ENCODE results near the gene CDK3. TPM values are rescaled to one million over a fixed set of nuclear protein-coding genes. Genes with fewer than 3 reads are reported as not detected.

CDK3 gene
- total and polyA plus RNA-seq, 2 of the 4 experiments (the other 2 are of a cell fraction): 0.72 to 8.8 TPM

- Histone ChIP-seq H3K36me3 (ENCODE audit: control insufficient read depth, insufficient read depth, low read length) (no peaks in the 10 kb centered on the region), H2AFZ (replicated peaks; ENCODE audit: low read length, poor library complexity) (no peak overlapping the region), H3K9me1 (ENCODE audit: insufficient read depth, low read length) (no peaks in the 10 kb centered on the region), H4K20me1 (ENCODE audit: insufficient read depth, low read length) (no peaks in the 10 kb centered on the region), H2AK9ac (replicated peaks; ENCODE audit: low read depth, low read length, poor library complexity) (no peak overlapping the region), H2BK120ac (ENCODE audit: low read depth, low read length) (no peak overlapping the region), H2BK15ac (ENCODE audit: low read depth, low read length) (no peak overlapping the region), H3K4me1 (ENCODE audit: control insufficient read depth, insufficient read depth, low read length) (peaks cover 7% of the 10 kb centered on the region), H2BK20ac (ENCODE audit: low read depth, low read length) (no peak overlapping the region), H3K9me3 (ENCODE audit: control insufficient read depth, insufficient read depth, low read length) (no peaks in the 10 kb centered on the region), H3K23ac (ENCODE audit: low read depth, low read length) (no peak overlapping the region), H3K18ac (ENCODE audit: low read depth, low read length) (no peak overlapping the region), H4K8ac (ENCODE audit: low read depth in 2 of 2, low read length in 2 of 2) (no peak overlapping the region), H3K9ac (ENCODE audit: low read depth, low read length) (no peak overlapping the region), H2AK5ac (ENCODE audit: low read depth, low read length) (no peak overlapping the region), H3K14ac (replicated peaks; ENCODE audit: low read depth, low read length) (no peak overlapping the region), H3K4ac (ENCODE audit: low read depth, low read length) (no peak overlapping the region), H3K4me3 (ENCODE audit: insufficient read depth, low read depth, low read length) (no peak overlapping the region), H3K56ac (ENCODE audit: extremely low read depth, insufficient read depth, low read length) (no peak overlapping the region), H3K27ac (ENCODE audit: insufficient read depth, low read length) (no peak overlapping the region), H4K91ac (ENCODE audit: insufficient read depth, low read depth, low read length) (no peak overlapping the region), H4K5ac (ENCODE audit: low read depth, low read length) (no peak overlapping the region), H2BK5ac (ENCODE audit: low read depth, low read length, poor library complexity, severe bottlenecking) (no peak overlapping the region), H3K27me3 (ENCODE audit: control insufficient read depth, insufficient read depth, low read length) (peaks cover 25% of the 10 kb centered on the region), H3K4me2 (ENCODE audit: low read depth, low read length) (no peak overlapping the region), H3K79me1 (ENCODE audit: low read depth in 1 of 2, low read length in 2 of 2) (no peaks in the 10 kb centered on the region)
- intact Hi-C loops (cut with micrococcal nuclease): loop anchor here (1.0 kb wide), 1 partner anchor 132 kb away; no protein-coding TSS in a partner anchor
- ChIA-PET CTCF (interaction anchor here (1.1 kb wide), 2 partner anchors 167 to 264 kb away, joined by 4 to 5 read pairs; no protein-coding TSS in a partner anchor), POLR2A (ENCODE audit: unreplicated experiment) (no interaction called here)
- BruUV-seq (replicated peaks): no TSS peak
- in situ Hi-C loops (cut with MboI; ENCODE audit: low sequenced_read_pairs): loop anchor here (10.0 kb wide), 1 partner anchor 280 kb away; no protein-coding TSS in a partner anchor
- TF ChIP-seq RAD21 (IDR thresholded peaks at IDR 0.05; ENCODE audit: low read length): no peak
- no peak for TF ChIP-seq MXI1 (IDR thresholded peaks at IDR 0.05; ENCODE audit: borderline replicate concordance, low read depth, low read length)
- no peak for TF ChIP-seq FOS (IDR thresholded peaks at IDR 0.05; ENCODE audit: low read depth, low read length)
- TF ChIP-seq CHD1 (IDR thresholded peaks at IDR 0.05; ENCODE audit: low read depth, low read length): no peak
- TF ChIP-seq POLR2A (IDR thresholded peaks at IDR 0.05; ENCODE audit: low read depth, low read length): no peak
- no peak for TF ChIP-seq MAFK (IDR thresholded peaks at IDR 0.05; ENCODE audit: low read depth, low read length)
- TF ChIP-seq CEBPB (IDR thresholded peaks at IDR 0.05; ENCODE audit: low read depth, low read length): no peak
- TF ChIP-seq, protein P1, sequence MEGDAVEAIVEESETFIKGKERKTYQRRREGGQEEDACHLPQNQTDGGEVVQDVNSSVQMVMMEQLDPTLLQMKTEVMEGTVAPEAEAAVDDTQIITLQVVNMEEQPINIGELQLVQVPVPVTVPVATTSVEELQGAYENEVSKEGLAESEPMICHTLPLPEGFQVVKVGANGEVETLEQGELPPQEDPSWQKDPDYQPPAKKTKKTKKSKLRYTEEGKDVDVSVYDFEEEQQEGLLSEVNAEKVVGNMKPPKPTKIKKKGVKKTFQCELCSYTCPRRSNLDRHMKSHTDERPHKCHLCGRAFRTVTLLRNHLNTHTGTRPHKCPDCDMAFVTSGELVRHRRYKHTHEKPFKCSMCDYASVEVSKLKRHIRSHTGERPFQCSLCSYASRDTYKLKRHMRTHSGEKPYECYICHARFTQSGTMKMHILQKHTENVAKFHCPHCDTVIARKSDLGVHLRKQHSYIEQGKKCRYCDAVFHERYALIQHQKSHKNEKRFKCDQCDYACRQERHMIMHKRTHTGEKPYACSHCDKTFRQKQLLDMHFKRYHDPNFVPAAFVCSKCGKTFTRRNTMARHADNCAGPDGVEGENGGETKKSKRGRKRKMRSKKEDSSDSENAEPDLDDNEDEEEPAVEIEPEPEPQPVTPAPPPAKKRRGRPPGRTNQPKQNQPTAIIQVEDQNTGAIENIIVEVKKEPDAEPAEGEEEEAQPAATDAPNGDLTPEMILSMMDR (conservative IDR thresholded peaks at IDR 0.05; ENCODE audit: low read depth, low read length): no peak
- TF ChIP-seq RCOR1 (IDR thresholded peaks at IDR 0.05; ENCODE audit: insufficient replicate concordance, low read length): no peak
- no peak for TF ChIP-seq MAZ (IDR thresholded peaks at IDR 0.05; ENCODE audit: borderline replicate concordance, low read depth, low read length)
- no peak for TF ChIP-seq RFX5 (IDR thresholded peaks at IDR 0.05; ENCODE audit: low read depth, low read length)
- no peak for TF ChIP-seq ELK1 (IDR thresholded peaks at IDR 0.05; ENCODE audit: borderline replicate concordance, low read depth, low read length)
- dilution Hi-C loops (cut with HindIII; ENCODE audit: low sequenced_read_pairs, unreplicated experiment): no loop called here
- no peak for DNase-seq
- no peak for ATAC-seq (ENCODE audit: low read depth)
- WGBS, 2 experiments (ENCODE audit: extremely low coverage in 2 of 2, insufficient read length in 1 of 2): 84% methylated on average over 22 of the region's 26 CpGs; no CpG with 5 or more reads in 1 of the 2 experiments
Observed at GRCh38 chr17:76014925-76015261, 14.2 kb downstream of the CDK3 start.

Measured in IMR-90 (cell line).